ENCODE data around the gene DHTKD1. TPM values are rescaled to one million over a fixed set of nuclear protein-coding genes. Genes with fewer than 3 reads are reported as not detected.
A peak's percentile ranks its signal among the peaks of the same experiment; 100 is the strongest.

The DHTKD1 gene
- total and polyA plus RNA-seq, 10 of the 15 experiments (the other 5 are each of a cell fraction or from before 2014, with no cell fraction given), result 11.3 to 35.0 (median 26.9) TPM

GRCh38 chr10:12129222-12130111 is 60.7 kb downstream of the DHTKD1 start, which contains the start of gene SEC61A2 (continued):
- no peak for TF ChIP-seq ESRRA (IDR thresholded peaks at IDR 0.05; ENCODE audit: low read length)
- no peak for TF ChIP-seq IRF4 (IDR thresholded peaks at IDR 0.05; ENCODE audit: low read depth, low read length)
- no peak for TF ChIP-seq RAD21 (IDR thresholded peaks at IDR 0.05; ENCODE audit: insufficient read depth, low read depth, low read length)
- TF ChIP-seq YY1 (IDR thresholded peaks at IDR 0.05; ENCODE audit: low read depth, low read length), result peak; percentile 34; the same call in 1 of the 2 replicates
- TF ChIP-seq RCOR1 (conservative IDR thresholded peaks at IDR 0.05; ENCODE audit: low read depth, low read length), result no peak
- no peak for TF ChIP-seq EZH2 (IDR thresholded peaks at IDR 0.05; ENCODE audit: borderline replicate concordance, control insufficient read depth, low read depth, low read length)
- no peak for TF ChIP-seq NFXL1 (IDR thresholded peaks at IDR 0.05; ENCODE audit: borderline replicate concordance)
- TF ChIP-seq GABPA (IDR thresholded peaks at IDR 0.05; ENCODE audit: low read depth), result no peak
- TF ChIP-seq MAX (IDR thresholded peaks at IDR 0.05; ENCODE audit: low read depth, low read length), result 0 out of 2 replicates have a peak, but pooled peaks have one; percentile 24
- no peak for TF ChIP-seq PAX5 (IDR thresholded peaks at IDR 0.05; ENCODE audit: borderline replicate concordance, low read depth, low read length)
- TF ChIP-seq FOXK2 (IDR thresholded peaks at IDR 0.05), result no peak
- TF ChIP-seq, protein P1, sequence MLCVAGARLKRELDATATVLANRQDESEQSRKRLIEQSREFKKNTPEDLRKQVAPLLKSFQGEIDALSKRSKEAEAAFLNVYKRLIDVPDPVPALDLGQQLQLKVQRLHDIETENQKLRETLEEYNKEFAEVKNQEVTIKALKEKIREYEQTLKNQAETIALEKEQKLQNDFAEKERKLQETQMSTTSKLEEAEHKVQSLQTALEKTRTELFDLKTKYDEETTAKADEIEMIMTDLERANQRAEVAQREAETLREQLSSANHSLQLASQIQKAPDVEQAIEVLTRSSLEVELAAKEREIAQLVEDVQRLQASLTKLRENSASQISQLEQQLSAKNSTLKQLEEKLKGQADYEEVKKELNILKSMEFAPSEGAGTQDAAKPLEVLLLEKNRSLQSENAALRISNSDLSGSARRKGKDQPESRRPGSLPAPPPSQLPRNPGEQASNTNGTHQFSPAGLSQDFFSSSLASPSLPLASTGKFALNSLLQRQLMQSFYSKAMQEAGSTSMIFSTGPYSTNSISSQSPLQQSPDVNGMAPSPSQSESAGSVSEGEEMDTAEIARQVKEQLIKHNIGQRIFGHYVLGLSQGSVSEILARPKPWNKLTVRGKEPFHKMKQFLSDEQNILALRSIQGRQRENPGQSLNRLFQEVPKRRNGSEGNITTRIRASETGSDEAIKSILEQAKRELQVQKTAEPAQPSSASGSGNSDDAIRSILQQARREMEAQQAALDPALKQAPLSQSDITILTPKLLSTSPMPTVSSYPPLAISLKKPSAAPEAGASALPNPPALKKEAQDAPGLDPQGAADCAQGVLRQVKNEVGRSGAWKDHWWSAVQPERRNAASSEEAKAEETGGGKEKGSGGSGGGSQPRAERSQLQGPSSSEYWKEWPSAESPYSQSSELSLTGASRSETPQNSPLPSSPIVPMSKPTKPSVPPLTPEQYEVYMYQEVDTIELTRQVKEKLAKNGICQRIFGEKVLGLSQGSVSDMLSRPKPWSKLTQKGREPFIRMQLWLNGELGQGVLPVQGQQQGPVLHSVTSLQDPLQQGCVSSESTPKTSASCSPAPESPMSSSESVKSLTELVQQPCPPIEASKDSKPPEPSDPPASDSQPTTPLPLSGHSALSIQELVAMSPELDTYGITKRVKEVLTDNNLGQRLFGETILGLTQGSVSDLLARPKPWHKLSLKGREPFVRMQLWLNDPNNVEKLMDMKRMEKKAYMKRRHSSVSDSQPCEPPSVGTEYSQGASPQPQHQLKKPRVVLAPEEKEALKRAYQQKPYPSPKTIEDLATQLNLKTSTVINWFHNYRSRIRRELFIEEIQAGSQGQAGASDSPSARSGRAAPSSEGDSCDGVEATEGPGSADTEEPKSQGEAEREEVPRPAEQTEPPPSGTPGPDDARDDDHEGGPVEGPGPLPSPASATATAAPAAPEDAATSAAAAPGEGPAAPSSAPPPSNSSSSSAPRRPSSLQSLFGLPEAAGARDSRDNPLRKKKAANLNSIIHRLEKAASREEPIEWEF (IDR thresholded peaks at IDR 0.05; ENCODE audit: insufficient replicate concordance, low read depth, low read length), result no peak
- no peak for TF ChIP-seq ZNF274 (IDR thresholded peaks at IDR 0.05; ENCODE audit: insufficient read depth, insufficient read length)
- TF ChIP-seq CHD1 (IDR thresholded peaks at IDR 0.05; ENCODE audit: low read depth, low read length), result no peak
- TF ChIP-seq MTA2 (IDR thresholded peaks at IDR 0.05; ENCODE audit: low read depth), result no peak
- no peak for TF ChIP-seq MEF2A (IDR thresholded peaks at IDR 0.05; ENCODE audit: insufficient read depth, low read depth, low read length)
- peak; percentile 25 for TF ChIP-seq RELA (IDR thresholded peaks at IDR 0.05; ENCODE audit: borderline replicate concordance, partially characterized antibody)
- no peak for TF ChIP-seq SIN3A (IDR thresholded peaks at IDR 0.05; ENCODE audit: low read depth, low read length)
- no peak for TF ChIP-seq E2F4 (IDR thresholded peaks at IDR 0.05; ENCODE audit: low read depth, low read length)
- TF ChIP-seq, protein P2, sequence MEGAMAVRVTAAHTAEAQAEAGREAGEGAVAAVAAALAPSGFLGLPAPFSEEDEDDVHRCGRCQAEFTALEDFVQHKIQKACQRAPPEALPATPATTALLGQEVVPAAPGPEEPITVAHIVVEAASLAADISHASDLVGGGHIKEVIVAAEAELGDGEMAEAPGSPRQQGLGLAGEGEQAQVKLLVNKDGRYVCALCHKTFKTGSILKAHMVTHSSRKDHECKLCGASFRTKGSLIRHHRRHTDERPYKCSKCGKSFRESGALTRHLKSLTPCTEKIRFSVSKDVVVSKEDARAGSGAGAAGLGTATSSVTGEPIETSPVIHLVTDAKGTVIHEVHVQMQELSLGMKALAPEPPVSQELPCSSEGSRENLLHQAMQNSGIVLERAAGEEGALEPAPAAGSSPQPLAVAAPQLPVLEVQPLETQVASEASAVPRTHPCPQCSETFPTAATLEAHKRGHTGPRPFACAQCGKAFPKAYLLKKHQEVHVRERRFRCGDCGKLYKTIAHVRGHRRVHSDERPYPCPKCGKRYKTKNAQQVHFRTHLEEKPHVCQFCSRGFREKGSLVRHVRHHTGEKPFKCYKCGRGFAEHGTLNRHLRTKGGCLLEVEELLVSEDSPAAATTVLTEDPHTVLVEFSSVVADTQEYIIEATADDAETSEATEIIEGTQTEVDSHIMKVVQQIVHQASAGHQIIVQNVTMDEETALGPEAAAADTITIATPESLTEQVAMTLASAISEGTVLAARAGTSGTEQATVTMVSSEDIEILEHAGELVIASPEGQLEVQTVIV (IDR thresholded peaks at IDR 0.05; ENCODE audit: borderline replicate concordance, partially characterized antibody), result no peak
